RKO (cell line): ENCODE measurements around the gene LONP1.
"Not testable (repeated sequence)": the region's sequence is repeated elsewhere in the genome, so short reads cannot be mapped to it uniquely, and the experiment has no call there.

Source experiments
- DNase-seq: peaks from one replicate; pipeline ENCODE4 v3.0.0-alpha.2; 2016; ENCODE audit warnings: low spot score

Gene LONP1

GRCh38 chr19:5693195-5694166 is 26.5 kb downstream of the LONP1 start:
- DNase-seq: no peak

- no peak for DNase-seq
These were observed 27.2 kb downstream of the LONP1 start for GRCh38 chr19:5692723-5693194.

DNA sequence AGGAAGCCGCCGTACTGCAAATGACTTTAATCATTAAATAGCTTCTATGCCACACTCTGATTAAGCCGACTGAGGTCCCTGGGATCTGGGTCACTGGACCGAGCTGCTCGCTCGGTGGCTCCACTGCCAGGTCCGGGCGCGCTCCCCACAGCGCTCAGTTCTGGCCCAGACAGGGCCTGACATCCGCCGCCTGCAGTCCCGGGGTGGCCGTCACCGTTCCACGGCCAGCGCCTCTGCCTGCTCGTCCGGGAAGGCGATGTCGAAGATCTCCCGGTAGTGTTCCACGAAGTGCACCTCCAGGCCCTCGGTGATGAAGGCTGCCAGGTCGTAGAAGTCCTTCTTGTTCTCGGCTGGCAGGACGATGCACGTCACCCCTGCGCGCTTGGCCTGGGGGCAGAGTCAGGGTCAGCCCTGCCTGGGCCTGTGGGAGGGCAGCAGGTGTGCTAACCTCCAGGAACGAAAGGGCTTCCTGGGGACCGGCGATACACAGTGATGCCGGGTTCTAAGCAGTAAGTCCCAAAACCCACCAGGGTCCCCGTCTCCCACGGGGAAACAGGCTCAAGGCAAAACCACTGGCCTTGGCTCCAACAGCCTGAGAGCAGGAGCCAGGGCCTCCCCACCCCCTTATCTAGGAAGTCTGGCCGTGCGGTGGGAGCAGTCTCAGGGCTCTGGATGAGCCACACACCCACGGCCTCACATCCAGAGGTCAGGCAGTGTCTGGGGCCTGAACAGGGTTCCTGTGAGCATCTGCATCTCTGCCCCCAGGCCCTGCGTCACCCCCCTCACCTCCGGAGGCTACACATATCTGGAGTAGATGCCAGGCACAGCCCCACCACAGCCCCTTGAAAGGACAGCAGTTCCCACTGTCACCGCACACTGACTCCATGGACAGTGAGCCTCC is 27.9 kb downstream of the LONP1 start:
- DNase-seq: peak; percentile 74

- peak; percentile 80 for DNase-seq
These were observed 28.8 kb downstream of the LONP1 start for GRCh38 chr19:5690955-5691821.

GRCh38 chr19:5690125-5690954 is 29.6 kb downstream of the LONP1 start, which contains the start of gene RPL36:
RPL36 (plus strand) TSS chr19:5690295; CDS start chr19:5690508, 213 bp downstream.
- peak; percentile 94 for DNase-seq

DNA sequence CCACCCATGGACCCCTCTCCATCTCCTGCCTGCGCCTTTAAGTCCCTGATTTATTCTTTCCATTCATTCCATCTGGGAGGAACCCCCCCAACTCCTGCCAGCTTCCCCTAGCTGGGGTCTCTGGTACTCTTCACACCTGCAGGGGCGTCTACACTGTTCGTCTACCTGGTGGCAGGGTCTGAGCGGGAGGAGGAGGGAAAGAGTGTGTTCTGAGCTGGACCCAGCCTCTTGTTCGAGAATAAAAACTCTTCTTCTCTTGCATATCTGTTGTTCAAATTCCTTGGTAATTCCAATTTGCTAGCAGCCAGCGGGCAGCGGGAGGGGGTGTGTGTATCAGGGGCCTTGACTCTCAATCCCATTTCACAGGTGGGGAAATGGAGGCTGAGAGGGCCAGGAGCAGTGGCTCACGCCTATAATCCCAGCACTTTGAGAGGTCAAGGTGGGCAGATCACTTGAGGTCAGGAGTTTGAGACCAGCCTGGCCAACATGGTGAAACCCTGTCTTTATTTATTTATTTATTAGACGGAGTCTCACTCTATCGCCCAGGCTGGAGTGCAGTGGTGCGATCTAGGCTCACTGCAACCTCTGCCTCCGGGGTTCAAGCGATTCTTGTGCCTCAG is 31.6 kb downstream of the LONP1 start:
- DNase-seq: not testable (repeated sequence)

DNA sequence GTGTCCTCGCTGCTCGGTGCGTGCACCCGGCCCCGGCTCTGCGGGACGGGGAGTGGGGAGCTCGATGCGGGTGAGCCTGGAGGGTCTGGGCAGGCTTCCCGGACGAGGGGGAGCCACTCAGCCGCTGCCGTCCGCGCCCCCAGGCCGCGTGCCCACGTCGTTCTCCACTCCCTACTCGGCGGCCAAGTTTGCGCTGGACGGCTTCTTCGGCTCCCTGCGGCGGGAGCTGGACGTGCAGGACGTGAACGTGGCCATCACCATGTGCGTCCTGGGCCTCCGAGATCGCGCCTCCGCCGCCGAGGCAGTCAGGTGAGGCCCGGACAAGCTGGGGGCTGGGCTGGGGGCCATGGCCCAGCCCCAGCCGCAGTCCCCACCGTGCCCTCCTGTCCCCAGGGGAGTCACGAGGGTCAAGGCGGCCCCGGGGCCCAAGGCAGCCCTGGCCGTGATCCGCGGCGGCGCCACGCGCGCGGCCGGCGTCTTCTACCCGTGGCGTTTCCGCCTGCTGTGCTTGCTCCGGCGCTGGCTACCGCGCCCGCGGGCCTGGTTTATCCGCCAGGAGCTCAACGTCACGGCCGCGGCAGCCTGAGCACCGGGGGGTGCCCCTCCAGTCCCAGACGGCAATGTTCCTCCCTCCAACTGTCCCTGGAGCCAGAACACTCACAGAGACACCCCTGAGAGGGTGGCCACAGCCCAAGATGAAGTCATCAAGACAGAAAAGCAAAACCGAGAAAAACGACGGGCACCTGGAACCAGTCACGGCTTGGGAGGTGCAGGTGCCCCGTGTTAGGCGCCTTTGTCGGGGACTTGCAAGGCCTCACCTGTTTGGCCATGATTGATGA is 32.4 kb downstream of the LONP1 start:
- DNase-seq: no peak

DNA sequence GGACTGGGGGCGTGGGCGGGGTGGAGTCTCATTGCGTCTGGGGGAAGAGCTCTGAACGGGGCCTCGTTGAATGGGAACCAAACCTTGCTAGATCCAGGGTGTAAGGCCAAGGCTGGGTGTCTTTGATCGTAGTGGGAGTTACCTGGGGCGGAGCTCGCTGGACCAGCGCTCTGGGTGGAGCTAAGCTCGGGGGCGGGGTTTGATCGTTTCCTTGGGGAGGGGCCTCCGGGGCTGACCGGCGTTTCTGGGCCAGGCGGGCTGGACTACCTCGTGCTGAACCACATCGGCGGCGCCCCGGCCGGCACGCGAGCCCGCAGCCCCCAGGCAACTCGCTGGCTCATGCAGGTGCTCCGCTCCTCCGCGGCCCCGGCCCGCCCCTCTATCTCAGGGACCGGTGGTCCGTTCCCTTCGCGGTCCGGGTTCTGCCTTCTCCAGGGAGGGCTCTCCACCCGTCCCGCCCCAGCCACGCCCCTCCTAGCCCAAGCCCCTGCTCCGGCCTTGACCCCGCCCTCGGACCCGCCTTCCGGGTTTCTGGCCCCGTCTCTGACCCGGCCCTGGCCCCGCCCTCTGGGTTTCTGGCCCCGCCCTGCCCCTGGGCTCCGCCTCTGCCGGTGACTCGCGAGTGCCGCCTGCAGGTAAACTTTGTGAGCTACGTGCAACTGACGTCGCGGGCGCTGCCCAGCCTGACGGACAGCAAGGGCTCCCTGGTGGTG is 33.1 kb downstream of the LONP1 start:
- DNase-seq: peak; percentile 89

- no peak for DNase-seq
These were observed 33.7 kb downstream of the LONP1 start for GRCh38 chr19:5686326-5686646.

DNA sequence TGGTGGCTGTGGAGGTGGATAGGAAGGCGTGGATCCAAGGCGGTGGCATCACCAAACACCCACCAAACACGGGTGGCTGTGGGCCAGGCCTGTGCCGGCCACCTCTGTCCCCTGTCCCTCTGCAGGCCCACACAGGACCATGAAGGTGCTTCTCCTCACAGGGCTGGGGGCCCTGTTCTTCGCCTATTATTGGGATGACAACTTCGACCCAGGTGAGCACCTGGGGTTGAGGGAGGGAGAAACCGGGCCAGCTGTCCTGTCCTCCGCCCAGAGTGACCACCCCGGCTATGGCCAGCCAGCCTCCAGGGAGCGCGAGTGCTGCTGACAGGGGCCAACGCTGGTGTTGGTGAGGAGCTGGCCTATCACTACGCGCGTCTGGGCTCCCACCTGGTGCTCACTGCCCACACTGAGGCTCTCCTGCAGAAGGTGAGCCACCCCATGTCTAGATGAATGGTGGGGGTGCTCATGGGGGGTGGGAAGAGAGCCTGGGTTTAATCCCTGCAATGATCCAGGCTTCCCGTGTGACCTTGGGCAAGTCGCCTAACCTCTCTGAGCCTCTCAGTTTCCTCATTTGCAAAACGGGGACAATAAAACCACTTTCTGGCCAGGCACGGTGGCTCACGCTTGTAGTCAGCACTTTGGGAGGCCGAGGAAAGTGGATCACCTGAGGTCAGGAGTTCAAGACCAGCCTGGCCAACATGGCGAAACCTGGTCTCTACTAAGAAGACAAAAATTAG is 35.1 kb downstream of the LONP1 start:
- DNase-seq: no peak

- DNase-seq: no peak
These were observed 36.6 kb downstream of the LONP1 start for GRCh38 chr19:5683177-5683886.

- DNase-seq: no peak
These were observed 37.9 kb downstream of the LONP1 start for GRCh38 chr19:5682107-5682482.

DNA sequence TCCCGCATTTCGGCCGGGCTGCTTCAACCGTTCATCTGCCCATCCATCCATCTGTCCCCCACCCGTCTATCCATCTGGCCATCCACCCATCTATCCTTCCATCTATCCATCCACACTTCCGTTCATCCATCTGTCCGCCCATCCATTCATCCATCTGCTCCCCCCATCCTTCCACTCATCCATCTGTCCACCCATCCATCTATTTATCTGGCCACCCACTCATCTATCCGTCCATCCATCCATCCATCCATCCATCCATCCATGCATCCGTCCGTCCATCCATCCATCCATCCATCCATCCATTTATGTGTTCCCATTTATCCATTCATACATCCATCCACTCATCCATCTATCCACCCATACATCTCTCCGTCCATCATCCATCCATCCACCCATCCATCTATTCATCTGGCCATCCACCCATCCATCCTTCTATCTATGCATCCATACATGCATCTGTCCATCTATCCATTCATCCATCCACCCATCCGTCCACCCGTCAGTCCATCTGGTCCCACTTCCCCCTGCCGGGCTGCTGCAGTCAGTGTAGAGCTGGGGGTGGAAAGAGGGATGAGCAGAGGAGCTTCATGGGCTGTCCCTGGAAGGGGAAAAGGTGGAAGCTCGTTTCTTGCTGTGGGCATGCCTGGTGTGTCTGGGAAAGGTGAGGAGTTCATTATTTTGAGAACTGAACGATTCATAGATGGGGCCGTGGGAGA is 38.4 kb downstream of the LONP1 start:
- no peak for DNase-seq

- peak; percentile 98 for DNase-seq
These were observed 39.2 kb downstream of the LONP1 start, which contains the start of the genes HSD11B1L and MICOS13 for GRCh38 chr19:5680437-5681368. HSD11B1L (plus strand) TSS chr19:5681027; CDS start chr19:5684833, 3,806 bp downstream. MICOS13 (minus strand) TSS chr19:5680516; CDS start chr19:5680486, 30 bp downstream.

- DNase-seq: peak; percentile 47
These were observed 39.9 kb downstream of the LONP1 start for GRCh38 chr19:5680084-5680436.
